GM18526 (cell line): ENCODE data around the gene DPEP1.

Experiments
- POLR2A ChIP-seq: IDR thresholded peaks from 3 replicates; pipeline ENCODE4 v1.6.1; 2011; ENCODE audit not compliant: insufficient read length; ENCODE audit errors: extremely low read depth

The DPEP1 gene

DNA sequence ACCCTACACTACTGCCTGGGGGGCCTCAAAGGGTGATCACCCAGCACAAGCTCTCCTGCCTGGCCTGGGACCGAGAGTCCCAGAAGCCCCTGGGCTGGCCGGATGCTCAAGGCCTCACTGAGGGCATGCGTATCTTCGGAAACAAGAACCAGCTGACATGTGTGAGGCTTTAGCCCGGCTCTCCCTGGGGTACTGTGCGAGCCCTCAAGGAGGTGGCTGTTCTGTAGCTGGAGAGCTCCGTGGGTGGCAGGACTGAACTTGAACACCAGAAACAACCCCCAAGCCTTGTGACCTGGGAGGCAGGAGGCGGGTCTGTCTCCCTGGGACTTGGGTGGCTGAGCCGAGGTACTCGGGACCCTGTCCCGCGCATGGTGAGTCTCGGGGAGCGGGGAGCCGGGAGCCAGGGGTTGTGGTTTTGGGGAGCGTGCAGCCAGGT is 7.0 kb downstream of the DPEP1 start:
- TF ChIP-seq POLR2A, result no peak

DNA sequence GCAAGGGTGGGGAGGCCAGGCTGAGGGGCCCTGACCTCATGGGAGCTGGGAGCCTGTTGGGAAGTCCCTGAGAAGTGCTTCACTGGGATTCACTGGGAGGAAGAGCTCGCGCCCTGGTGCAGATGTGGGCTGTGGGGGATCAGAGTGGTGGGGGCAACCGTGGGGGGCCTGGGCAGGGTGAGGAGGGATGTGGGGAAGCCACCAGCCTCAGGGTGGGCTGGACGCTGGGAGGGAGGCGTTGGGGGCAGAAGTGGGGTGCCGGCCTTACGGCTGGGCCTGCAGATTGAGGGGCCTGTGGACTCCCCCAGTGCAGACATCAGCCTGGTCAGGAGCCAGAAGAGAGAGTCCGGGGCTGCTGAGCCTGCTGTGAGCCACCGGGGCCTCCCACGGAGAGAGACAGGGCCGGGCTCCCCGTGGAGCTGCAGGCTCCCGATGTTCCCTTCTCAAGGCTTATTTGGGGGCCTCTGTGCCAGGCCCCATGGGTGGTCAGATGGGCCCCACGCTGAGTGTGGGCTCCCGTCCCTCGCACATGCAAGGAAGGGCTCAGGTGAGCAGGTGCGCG is 7.8 kb downstream of the DPEP1 start:
- TF ChIP-seq POLR2A, result no peak

DNA sequence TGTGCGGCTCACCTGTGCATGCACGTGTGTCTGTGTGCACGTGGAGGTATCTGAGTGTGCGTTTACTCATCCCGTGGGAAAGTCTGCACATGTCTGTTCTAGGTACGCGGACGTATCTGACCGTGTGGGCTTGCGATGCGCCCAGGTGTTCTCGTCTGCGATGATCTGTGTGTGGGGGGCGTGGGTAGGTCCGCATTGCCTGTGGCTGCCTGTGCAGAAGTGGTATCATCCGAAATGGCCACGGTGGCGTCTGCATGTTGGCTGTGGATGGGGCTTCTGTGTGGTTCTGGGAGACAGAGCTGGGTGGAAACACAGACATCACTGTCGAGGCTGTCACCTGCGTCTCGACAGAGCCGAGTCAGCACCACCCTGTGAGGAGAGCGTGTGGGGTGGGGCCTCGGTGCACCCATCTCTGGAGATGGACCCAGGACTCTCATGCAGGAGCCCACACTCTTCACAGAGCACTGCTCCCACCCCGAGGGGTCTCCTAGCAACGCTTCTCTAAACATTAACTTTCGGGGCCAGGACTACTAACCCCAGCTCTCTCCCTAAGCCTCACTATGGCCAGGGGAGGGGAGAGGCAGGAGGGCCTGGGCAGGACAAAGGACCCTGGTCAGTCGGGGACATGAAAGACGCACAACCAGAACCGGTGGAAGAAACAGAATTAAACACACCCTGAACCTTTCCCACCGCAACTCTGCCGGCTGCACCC is 8.4 kb downstream of the DPEP1 start:
- TF ChIP-seq POLR2A, result no peak

- no peak for TF ChIP-seq POLR2A
Observed at GRCh38 chr16:89623511-89624261, 10.2 kb downstream of the DPEP1 start.

GRCh38 chr16:89624777-89625761 is 11.6 kb downstream of the DPEP1 start:
- TF ChIP-seq POLR2A, result no peak

DNA sequence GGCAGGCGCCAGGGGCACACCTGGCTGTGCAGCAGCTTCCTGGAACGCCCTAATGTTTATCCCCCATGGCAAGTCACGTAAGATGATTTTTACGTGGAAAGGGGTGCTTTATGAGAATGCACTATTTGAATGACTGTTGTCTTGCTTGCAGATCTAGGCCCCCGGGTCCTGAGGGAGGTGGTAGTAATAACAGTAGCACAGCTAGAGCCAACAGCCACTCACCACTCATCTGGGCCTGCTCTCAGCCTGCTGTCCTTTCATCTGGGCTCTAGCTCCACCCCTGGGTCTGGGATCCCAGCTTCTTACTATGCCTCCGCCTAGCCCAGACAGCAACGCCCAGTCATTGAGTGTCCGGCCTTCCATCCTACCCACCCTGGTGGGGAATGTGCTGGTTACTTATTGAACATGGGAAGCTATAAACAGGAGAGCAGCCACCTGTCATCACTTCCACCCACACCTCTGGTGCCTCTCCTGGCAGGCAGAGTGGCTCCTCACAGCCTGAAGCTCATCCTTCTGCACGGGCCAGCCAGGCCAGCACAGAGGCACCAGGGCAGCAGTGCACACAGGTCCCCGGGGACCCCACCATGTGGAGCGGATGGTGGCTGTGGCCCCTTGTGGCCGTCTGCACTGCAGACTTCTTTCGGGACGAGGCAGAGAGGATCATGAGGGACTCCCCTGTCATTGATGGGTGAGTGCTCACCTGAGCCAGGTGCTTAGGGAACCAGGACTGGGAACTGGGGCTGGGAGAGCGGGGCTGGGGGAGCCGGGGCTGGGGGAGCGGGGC is 16.6 kb downstream of the DPEP1 start:
- TF ChIP-seq POLR2A, result no peak

GRCh38 chr16:89633064-89633631 is 19.7 kb downstream of the DPEP1 start:
- no peak for TF ChIP-seq POLR2A

DNA sequence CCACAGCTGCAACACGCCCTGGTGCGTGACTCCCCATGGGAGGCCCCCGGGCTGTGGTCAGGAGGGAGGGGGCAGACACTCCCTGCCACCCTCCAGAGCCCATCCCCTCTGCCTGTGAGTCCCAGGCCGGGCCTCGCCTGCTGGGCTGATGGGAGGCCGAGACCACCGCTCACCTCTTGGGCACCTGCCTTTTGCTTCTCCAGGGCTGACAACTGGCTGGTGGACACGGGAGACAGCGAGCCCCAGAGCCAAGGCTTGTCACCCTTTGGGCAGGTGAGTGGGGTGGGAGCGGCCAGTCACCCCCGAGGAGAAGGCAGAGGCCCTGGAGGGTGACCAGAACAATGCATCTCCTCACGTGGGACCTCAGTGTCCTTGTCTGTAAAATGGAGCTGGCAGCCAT is 23.2 kb downstream of the DPEP1 start:
- TF ChIP-seq POLR2A, result no peak

GRCh38 chr16:89637379-89637778 is 23.9 kb downstream of the DPEP1 start:
- no peak for TF ChIP-seq POLR2A

DNA sequence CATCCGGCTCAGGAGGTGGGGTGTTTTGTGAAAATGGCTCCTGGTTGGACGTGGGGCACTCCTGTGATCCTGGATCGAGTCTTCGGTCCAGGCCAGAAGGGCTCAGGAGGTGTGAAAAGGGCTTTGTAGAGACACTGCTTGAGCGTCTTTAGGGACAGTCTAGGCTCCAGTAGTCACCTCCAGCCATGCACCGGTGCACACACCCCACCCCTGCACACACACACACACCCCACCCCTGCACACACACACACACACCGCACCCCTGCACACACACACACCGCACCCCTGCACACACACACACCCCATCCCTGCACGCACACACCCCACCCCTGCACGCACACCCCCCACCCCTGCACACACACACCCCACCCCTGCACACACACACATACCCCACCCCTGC is 25.0 kb downstream of the DPEP1 start:
- no peak for TF ChIP-seq POLR2A

DNA sequence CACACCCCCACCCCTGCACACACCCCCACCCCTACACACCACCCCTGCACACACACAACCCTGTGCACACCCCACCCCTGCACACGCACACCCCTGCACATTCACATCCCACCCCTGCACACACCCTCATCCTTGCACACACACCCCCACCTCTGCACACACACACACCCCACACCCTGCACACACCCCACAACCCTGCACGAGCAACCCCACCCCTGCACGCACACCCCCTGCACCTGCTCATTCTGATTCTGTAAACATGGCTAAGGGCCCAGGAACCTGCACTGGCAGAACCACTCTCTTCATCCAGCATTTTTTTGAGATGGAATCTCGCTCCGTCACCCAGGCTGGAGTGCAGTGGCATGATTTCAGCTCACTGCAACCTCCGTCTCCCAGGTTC is 25.9 kb downstream of the DPEP1 start:
- TF ChIP-seq POLR2A, result no peak

GRCh38 chr16:89641458-89642119 is 28.1 kb downstream of the DPEP1 start:
- no peak for TF ChIP-seq POLR2A

GRCh38 chr16:89642574-89642973 is 29.1 kb downstream of the DPEP1 start:
- no peak for TF ChIP-seq POLR2A
